HFF-Myc (cell line): ENCODE results near the gene EHF.

Source experiments
- DNase-seq: peaks from one replicate; pipeline ENCODE4 v3.0.0-alpha.2; 2011; ENCODE audit warnings: low read depth; ENCODE audit errors: extremely low read depth
- H3K4me3 ChIP-seq: replicated peaks from 2 replicates; pipeline ENCODE4 v1.5.1; 2011; ENCODE audit warnings: low read depth, mild to moderate bottlenecking, control low read depth, low read length
- TF ChIP-seq, protein P1 (sequence below): IDR thresholded peaks from 2 replicates; pipeline ENCODE4 v1.5.1; 2012; ENCODE audit warnings: mild to moderate bottlenecking, low read depth, low read length, control low read depth; ENCODE audit errors: missing control alignments

EHF gene

GRCh38 chr11:34594603-34595002, 26.3 kb upstream of the EHF start:
- no peak overlapping the region for H3K4me3 ChIP-seq
- DNase-seq = no peak
- TF ChIP-seq, protein P1, sequence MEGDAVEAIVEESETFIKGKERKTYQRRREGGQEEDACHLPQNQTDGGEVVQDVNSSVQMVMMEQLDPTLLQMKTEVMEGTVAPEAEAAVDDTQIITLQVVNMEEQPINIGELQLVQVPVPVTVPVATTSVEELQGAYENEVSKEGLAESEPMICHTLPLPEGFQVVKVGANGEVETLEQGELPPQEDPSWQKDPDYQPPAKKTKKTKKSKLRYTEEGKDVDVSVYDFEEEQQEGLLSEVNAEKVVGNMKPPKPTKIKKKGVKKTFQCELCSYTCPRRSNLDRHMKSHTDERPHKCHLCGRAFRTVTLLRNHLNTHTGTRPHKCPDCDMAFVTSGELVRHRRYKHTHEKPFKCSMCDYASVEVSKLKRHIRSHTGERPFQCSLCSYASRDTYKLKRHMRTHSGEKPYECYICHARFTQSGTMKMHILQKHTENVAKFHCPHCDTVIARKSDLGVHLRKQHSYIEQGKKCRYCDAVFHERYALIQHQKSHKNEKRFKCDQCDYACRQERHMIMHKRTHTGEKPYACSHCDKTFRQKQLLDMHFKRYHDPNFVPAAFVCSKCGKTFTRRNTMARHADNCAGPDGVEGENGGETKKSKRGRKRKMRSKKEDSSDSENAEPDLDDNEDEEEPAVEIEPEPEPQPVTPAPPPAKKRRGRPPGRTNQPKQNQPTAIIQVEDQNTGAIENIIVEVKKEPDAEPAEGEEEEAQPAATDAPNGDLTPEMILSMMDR = no peak

DNA sequence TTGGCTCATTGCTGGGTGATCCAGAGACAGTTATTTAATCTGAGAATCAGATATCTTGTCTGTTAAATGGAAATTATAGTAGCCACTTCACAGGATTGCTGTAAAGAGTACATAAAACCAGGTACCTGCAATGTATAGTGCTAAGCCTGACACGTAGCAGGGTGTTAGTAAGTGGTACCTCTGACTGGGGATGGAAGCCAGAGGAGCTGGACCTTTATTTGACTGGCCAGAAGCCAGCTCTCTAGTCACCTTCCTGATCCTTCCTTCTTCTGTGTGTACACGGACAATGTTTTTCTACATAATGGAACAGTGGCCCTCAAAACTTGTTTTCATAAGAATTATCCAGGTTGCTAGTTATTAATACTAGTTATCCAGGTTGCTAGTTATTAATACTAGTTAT, 25.5 kb upstream of the EHF start:
- no peak for DNase-seq
- no peak overlapping the region for H3K4me3 ChIP-seq
- TF ChIP-seq, protein P1 = no peak

GRCh38 chr11:34595960-34596644, 24.8 kb upstream of the EHF start:
- no peak overlapping the region for H3K4me3 ChIP-seq
- DNase-seq = no peak
- TF ChIP-seq, protein P1 = no peak

- TF ChIP-seq, protein P1 = no peak
- peak; percentile 40 for DNase-seq
- no peak overlapping the region for H3K4me3 ChIP-seq
These were observed 21.4 kb upstream of the EHF start for GRCh38 chr11:34599406-34599945.

DNA sequence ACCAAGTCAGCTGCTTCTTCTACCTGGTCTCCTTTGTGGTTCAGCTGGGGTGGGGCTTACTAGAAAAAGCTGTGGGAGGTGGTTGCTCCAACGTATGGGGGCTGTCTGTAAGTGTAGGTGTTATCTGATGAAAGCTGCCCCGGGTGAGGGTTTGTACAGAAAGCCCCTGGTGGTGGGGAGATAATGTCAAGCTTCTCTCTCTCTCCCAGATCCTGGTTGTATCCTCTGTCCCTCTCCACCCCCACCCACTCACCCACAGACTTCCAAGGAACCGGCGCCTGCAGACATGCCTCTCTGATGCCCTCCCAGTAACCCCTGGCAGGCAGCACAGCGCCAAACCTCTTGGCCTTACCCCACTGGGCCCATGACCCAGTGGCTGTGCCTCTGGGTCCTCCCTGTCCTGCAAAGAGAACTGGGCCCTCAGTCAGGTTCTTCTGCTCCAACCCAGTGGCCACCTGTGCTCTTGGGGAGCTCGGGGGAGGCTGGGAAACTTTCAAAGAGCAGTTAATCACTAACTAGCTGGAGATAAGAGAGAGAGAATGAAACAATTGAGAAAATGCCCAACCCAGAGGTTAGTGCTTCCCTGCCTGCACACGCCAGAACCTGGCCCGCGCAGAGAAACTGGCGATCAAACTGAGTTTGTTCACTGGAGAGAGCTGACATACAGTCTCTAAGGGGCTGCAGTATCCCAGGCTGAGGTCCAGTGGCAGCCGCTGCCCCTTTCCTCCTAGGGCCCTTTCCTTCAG, 20.4 kb upstream of the EHF start:
- TF ChIP-seq, protein P1 = no peak
- no peak overlapping the region for H3K4me3 ChIP-seq
- no peak for DNase-seq

- H3K4me3 ChIP-seq = no peak overlapping the region
- TF ChIP-seq, protein P1 = no peak
- peak; percentile 59 for DNase-seq
These were observed 19.8 kb upstream of the EHF start for GRCh38 chr11:34601085-34601444.
